ENCODE results near the gene RNF141. TPM values are rescaled to one million over a fixed set of nuclear protein-coding genes. Genes with fewer than 3 reads are reported as not detected.

The RNF141 gene
- total RNA-seq, 4 donors from 2014 or later = 39.0 to 68.3 (median 59.7) TPM

GRCh38 chr11:10537600-10537999, 3.4 kb downstream of the RNF141 start:
- TF ChIP-seq CTCF (IDR thresholded peaks at IDR 0.05; ENCODE audit: low read depth) = no peak

GRCh38 chr11:10534316-10534715, 6.7 kb downstream of the RNF141 start:
- no peak for TF ChIP-seq CTCF (IDR thresholded peaks at IDR 0.05; ENCODE audit: low read depth)

- TF ChIP-seq CTCF (IDR thresholded peaks at IDR 0.05; ENCODE audit: low read depth) = no peak
Observed at GRCh38 chr11:10533323-10533722, 7.7 kb downstream of the RNF141 start.

GRCh38 chr11:10532526-10532925, 8.5 kb downstream of the RNF141 start:
- no peak for TF ChIP-seq CTCF (IDR thresholded peaks at IDR 0.05; ENCODE audit: low read depth)

GRCh38 chr11:10529279-10529678, 11.7 kb downstream of the RNF141 start:
- TF ChIP-seq CTCF (IDR thresholded peaks at IDR 0.05; ENCODE audit: low read depth) = no peak

- TF ChIP-seq CTCF (IDR thresholded peaks at IDR 0.05; ENCODE audit: low read depth) = no peak
Observed at GRCh38 chr11:10528121-10528520, 12.9 kb downstream of the RNF141 start.

- no peak for TF ChIP-seq CTCF (IDR thresholded peaks at IDR 0.05; ENCODE audit: low read depth)
Observed at GRCh38 chr11:10526974-10527918, 13.7 kb downstream of the RNF141 start.
